ENCODE measurements around the gene SETD2. TPM values are rescaled to one million over a fixed set of nuclear protein-coding genes. Genes with fewer than 3 reads are reported as not detected.
A peak's percentile ranks its signal among the peaks of the same experiment; 100 is the strongest.

Gene SETD2
- total RNA-seq, 1 experiment from 2014 or later = 24.1 TPM

- Histone ChIP-seq H4K20me1 (ENCODE audit: low read length) (peaks cover 10% of the 10 kb centered on the region), H3K9me3 (ENCODE audit: low read length) (no peaks in the 10 kb centered on the region), H3K4me2 (ENCODE audit: low read length) (peak within 1 kb of the TSS; percentile 100), H3K27ac (ENCODE audit: low read length) (peak within 1 kb of the TSS; percentile 40), H3K9me2 (replicated peaks; ENCODE audit: low read length) (no peaks in the 10 kb centered on the region), H3F3A (ENCODE audit: low read length, unreplicated experiment) (no peaks in the 10 kb centered on the region), H3K4me3 (ENCODE audit: low read length) (peak within 1 kb of the TSS; percentile 93), H2AFZ (ENCODE audit: low read length) (peak within 1 kb of the TSS; percentile 99), H3K79me2 (ENCODE audit: low read length) (peaks cover 61% of the 10 kb centered on the region), H3K9ac (ENCODE audit: low read length) (peak within 1 kb of the TSS; percentile 87), H3K4me1 (ENCODE audit: insufficient read depth, low read length) (peaks cover 43% of the 10 kb centered on the region), H3K27me3 (ENCODE audit: low read length) (no peaks in the 10 kb centered on the region), H3K36me3 (ENCODE audit: low read depth, low read length) (no peaks in the 10 kb centered on the region)
- TSS peak; percentile 33 for BruUV-seq (replicated peaks)
- intact Hi-C loops (cut with micrococcal nuclease) = no loop called here
- TF ChIP-seq EZH2phosphoT487 (IDR thresholded peaks at IDR 0.05; ENCODE audit: borderline replicate concordance, low read length) = no peak
- TF ChIP-seq EZH2 (IDR thresholded peaks at IDR 0.05; ENCODE audit: low read length, unreplicated experiment) = no peak
- no peak for TF ChIP-seq CTCF (conservative IDR thresholded peaks at IDR 0.05; ENCODE audit: low read depth, low read length)
- peak; percentile 94 for DNase-seq
- peak; percentile 80 for ATAC-seq
- ChIA-PET POLR2A (ENCODE audit: unreplicated experiment) (interaction anchor here (0.8 to 1.0 kb wide), 2 partner anchors 44 to 881 kb away, joined by 5 read pairs; no protein-coding TSS in a partner anchor), CTCF (interaction anchor here (0.6 to 1.1 kb wide), 2 partner anchors 14 to 70 kb away, joined by 3 read pairs; no protein-coding TSS in a partner anchor)
Measured at GRCh38 chr3:46978985-46979944, 184.6 kb downstream of the SETD2 start, which contains the start of gene NBEAL2. NBEAL2 (plus strand) TSS chr3:46979666; CDS start chr3:46979862, 196 bp downstream.

GRCh38 chr3:46978381-46978780 is 185.5 kb downstream of the SETD2 start:
- no TSS peak for BruUV-seq (replicated peaks)
- POLR2A ChIA-PET (ENCODE audit: unreplicated experiment) = no interaction called here

More at GRCh38 chr3:46978381-46978780, 185.5 kb downstream of the SETD2 start:
- no peak overlapping the region for H3K27ac ChIP-seq (ENCODE audit: low read length)
- ATAC-seq (no peak), DNase-seq (no peak)
- H3K4me2 ChIP-seq (ENCODE audit: low read length) = no peak overlapping the region
- 0 out of 2 replicates have a peak, but pooled peaks cover 3% of the 10 kb centered on the region for H3K36me3 ChIP-seq (ENCODE audit: low read depth, low read length)
- H3K4me1 ChIP-seq (ENCODE audit: insufficient read depth, low read length) = peaks cover 43% of the 10 kb centered on the region
- intact Hi-C loops (cut with micrococcal nuclease) = no loop called here
- H3K27me3 ChIP-seq (ENCODE audit: low read length) = no peaks in the 10 kb centered on the region
- H3K4me3 ChIP-seq (ENCODE audit: low read length) = no peak overlapping the region
- H3K9ac ChIP-seq (ENCODE audit: low read length) = no peak overlapping the region
- CTCF ChIA-PET = no interaction called here
- H3K9me3 ChIP-seq (ENCODE audit: low read length) = no peaks in the 10 kb centered on the region
- H3K9me2 ChIP-seq (replicated peaks; ENCODE audit: low read length) = no peaks in the 10 kb centered on the region
- peaks cover 17% of the 10 kb centered on the region for H4K20me1 ChIP-seq (ENCODE audit: low read length)
- no peaks in the 10 kb centered on the region for H3F3A ChIP-seq (ENCODE audit: low read length, unreplicated experiment)
- no peak for TF ChIP-seq EZH2 (IDR thresholded peaks at IDR 0.05; ENCODE audit: low read length, unreplicated experiment)
- no peak for TF ChIP-seq CTCF (conservative IDR thresholded peaks at IDR 0.05; ENCODE audit: low read depth, low read length)
- no peak for TF ChIP-seq EZH2phosphoT487 (IDR thresholded peaks at IDR 0.05; ENCODE audit: borderline replicate concordance, low read length)
- H2AFZ ChIP-seq (ENCODE audit: low read length) = no peak overlapping the region
- H3K79me2 ChIP-seq (ENCODE audit: low read length) = peaks cover 65% of the 10 kb centered on the region
